GM23248 (cell line): ENCODE data around the gene KRT2.

Experiments
- EZH2 ChIP-seq: fragments of 200-600 bp; sonication (generic); IDR thresholded peaks from 2 replicates; pipeline ENCODE4 v1.6.1; 2018; ENCODE audit warnings: antibody characterized with exemption, mild to moderate bottlenecking; ENCODE audit not compliant: insufficient read depth, poor library complexity, severe bottlenecking
- EZH2phosphoT487 ChIP-seq: fragments of 200-600 bp; sonication (generic); IDR thresholded peaks from 2 replicates; pipeline ENCODE4 v1.6.1; 2018; ENCODE audit warnings: antibody characterized with exemption, moderate library complexity, mild to moderate bottlenecking, low read depth; ENCODE audit not compliant: insufficient read depth

DNA sequence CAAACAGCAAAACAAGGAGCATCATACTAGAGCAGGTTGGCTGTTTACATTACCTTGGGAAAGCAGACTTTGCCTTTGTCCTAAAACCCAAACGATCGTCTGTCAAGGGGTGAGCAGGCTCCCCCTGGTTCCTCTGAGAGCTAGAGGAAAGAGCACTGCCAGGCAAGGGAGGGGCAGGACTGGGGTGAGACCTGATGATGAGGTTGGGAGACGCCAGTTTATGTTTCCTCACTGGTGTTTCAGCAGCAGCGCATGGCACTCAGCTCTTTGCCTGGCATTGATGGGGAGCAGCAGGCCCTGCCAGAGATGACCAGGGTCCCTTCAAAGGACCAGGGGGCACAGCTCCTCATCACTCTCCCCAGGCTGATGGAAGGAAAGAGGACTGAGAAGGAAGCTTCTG lies 7.9 kb upstream of the KRT2 start:
- no peak for TF ChIP-seq EZH2phosphoT487
- TF ChIP-seq EZH2 = no peak
